ENCODE measurements around the gene SLAMF8.

DNA sequence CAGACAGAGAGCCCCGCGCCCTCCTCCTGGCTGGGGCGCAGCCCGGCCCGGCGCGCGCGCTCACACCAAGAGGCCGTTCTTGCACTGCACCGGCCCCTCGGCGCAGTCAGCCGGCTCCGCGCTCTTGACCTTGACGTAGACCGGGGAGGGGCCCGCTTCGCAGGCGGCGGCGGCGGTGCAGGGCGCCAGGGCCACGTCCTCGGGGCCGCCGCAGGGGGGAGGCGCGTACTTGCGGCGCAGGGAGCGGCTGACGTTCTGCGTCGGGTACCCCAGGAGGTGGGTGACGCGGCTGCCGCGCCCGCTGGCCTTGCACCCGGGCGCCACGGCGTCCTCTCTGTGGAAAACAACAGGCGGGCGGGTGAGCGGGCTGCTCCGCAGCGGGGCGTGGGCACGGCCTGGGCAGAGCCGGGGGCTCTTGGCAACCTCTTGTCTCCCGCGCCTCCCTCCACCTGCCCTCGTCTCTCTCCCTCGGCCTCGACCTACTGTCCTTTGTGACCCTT is 28.1 kb downstream of the SLAMF8 start:
- TF ChIP-seq, protein P1, sequence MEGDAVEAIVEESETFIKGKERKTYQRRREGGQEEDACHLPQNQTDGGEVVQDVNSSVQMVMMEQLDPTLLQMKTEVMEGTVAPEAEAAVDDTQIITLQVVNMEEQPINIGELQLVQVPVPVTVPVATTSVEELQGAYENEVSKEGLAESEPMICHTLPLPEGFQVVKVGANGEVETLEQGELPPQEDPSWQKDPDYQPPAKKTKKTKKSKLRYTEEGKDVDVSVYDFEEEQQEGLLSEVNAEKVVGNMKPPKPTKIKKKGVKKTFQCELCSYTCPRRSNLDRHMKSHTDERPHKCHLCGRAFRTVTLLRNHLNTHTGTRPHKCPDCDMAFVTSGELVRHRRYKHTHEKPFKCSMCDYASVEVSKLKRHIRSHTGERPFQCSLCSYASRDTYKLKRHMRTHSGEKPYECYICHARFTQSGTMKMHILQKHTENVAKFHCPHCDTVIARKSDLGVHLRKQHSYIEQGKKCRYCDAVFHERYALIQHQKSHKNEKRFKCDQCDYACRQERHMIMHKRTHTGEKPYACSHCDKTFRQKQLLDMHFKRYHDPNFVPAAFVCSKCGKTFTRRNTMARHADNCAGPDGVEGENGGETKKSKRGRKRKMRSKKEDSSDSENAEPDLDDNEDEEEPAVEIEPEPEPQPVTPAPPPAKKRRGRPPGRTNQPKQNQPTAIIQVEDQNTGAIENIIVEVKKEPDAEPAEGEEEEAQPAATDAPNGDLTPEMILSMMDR (IDR thresholded peaks at IDR 0.05; ENCODE audit: insufficient read depth, low read length) = no peak
- TF ChIP-seq POLR2AphosphoS5 (IDR thresholded peaks at IDR 0.05; ENCODE audit: low read depth) = no peak
- no peak for TF ChIP-seq GABPA (IDR thresholded peaks at IDR 0.05; ENCODE audit: low read depth)

All from HL-60 (cell line).